ENCODE results near the gene NTHL1.

NTHL1 gene

DNA sequence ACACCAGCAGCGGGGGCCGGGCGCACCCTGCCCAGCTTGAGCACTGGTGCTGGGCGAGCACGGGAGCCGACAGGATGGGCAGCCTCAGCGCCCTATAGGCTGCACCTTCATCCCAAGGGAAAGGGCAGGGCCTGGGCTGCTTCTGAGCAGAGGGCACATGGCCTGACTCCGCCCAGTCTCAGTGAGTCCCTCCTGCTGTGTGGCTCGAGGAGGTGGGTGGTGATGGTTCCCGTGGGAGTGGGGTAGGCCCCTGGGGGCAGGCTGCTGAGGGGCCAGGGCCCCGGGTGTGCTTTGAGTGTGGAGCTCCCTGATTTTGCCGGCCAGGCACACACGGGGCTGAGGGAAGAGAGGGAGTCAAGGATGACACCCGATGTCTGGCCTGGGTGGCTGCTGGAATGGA lies 38.0 kb upstream of the NTHL1 start:
- DNase-seq: no peak

- no peak for DNase-seq
Observed at GRCh38 chr16:2084895-2085625, 37.4 kb upstream of the NTHL1 start.

DNA sequence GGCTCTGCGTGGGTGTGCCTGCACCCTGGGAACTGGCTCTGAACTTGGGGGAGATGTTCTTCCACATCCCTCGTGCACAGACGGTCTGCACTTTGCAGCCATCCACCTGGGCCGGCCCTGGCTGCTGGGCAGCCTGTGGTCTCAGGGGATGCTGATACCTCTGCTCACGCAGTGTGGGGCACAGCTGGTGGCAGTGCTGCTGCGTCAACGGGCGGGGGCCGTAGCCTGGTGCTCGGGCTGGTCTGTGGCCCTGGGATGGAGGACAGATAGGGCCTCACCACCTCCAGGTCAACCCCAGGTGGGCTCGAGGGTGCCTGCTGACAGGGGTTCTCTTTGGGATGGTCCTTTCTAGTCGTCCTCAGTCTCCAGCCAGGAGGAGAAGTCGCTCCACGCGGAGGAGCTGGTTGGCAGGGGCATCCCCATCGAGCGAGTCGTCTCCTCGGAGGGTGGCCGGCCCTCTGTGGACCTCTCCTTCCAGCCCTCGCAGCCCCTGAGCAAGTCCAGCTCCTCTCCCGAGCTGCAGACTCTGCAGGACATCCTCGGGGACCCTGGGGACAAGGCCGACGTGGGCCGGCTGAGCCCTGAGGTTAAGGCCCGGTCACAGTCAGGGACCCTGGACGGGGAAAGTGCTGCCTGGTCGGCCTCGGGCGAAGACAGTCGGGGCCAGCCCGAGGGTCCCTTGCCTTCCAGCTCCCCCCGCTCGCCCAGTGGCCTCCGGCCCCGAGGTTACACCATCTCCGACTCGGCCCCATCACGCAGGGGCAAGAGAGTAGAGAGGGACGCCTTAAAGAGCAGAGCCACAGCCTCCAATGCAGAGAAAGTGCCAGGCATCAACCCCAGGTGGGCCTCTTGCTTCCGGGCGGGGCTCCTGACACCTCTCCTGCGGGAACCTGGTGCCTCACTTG lies 36.5 kb upstream of the NTHL1 start:
- no peak for DNase-seq

DNA sequence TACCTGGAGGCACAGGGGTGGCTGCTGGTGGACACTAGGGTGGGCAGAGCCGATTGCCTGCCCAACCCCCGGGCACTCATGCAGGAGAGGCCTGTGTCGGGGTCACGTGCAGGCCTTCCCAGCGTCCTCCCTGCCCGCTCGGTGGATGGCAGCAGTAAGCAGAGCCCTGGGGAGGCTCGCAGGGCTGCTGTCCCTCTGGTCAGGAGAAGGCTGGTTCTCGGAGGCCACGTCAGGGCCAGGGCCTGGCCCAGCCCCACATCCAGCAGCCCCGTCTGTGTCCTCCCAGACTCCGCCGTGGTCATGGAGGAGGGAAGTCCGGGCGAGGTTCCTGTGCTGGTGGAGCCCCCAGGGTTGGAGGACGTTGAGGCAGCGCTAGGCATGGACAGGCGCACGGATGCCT lies 35.8 kb upstream of the NTHL1 start:
- no peak for DNase-seq

GRCh38 chr16:2082983-2083364 lies 35.3 kb upstream of the NTHL1 start:
- DNase-seq: no peak

GRCh38 chr16:2082171-2082982 lies 34.7 kb upstream of the NTHL1 start:
- DNase-seq: peak; percentile 79

- peak; percentile 45 for DNase-seq
Observed at GRCh38 chr16:2081201-2082084, 33.8 kb upstream of the NTHL1 start.

GRCh38 chr16:2079991-2080390 lies 32.4 kb upstream of the NTHL1 start:
- DNase-seq: no peak

- no peak for DNase-seq
Observed at GRCh38 chr16:2079311-2079800, 31.7 kb upstream of the NTHL1 start.

DNA sequence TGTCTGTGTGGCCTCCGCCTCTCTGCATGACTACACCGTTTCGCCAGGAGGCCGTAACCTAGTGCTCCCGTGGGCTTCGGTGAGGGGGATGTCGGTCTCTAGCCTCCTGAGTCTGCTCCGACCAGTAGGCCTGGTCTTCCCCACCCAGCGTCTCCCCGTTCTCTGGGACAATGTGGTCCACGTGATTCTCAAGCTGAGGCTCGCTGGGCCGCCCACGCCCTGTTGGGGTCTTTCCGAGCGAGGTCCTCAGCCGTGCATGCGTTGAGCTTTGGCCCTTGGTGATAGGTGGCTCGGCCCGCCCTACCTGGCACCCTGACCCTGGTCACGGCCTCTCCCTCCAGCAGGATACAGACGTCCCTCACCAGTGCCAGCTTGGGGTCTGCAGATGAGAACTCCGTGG lies 31.1 kb upstream of the NTHL1 start:
- DNase-seq: no peak

DNA sequence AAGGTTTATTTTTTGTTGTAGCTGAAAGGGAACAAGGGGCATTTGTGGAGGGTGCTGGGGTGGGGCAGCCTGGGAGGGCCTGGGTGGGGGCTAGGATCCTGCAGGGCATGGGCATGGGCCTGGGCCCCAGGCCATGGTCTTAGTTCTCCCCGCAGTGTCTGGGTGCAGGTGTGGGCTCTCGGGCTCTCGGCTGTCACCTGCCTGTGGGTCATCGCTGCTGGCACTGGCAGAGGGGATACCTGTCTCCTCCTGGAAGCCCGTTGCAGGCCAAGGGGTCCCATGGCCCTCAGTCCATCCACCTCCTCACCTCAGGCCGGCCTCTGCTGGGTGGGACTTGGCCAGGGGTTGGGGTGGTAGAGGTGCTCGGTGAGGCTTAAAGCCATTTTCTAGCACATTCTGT lies 30.5 kb upstream of the NTHL1 start:
- DNase-seq: no peak

GRCh38 chr16:2077696-2078095 lies 30.1 kb upstream of the NTHL1 start:
- no peak for DNase-seq

GRCh38 chr16:2077016-2077415 lies 29.4 kb upstream of the NTHL1 start:
- DNase-seq: no peak

- DNase-seq: no peak
Observed at GRCh38 chr16:2076072-2076865, 28.6 kb upstream of the NTHL1 start.

GRCh38 chr16:2075631-2076030 lies 28.0 kb upstream of the NTHL1 start:
- DNase-seq: no peak

- no peak for DNase-seq
Observed at GRCh38 chr16:2074071-2074470, 26.4 kb upstream of the NTHL1 start.

- no peak for DNase-seq
Observed at GRCh38 chr16:2072926-2073325, 25.3 kb upstream of the NTHL1 start.

- DNase-seq: no peak
Observed at GRCh38 chr16:2071454-2072202, 24.0 kb upstream of the NTHL1 start.

DNA sequence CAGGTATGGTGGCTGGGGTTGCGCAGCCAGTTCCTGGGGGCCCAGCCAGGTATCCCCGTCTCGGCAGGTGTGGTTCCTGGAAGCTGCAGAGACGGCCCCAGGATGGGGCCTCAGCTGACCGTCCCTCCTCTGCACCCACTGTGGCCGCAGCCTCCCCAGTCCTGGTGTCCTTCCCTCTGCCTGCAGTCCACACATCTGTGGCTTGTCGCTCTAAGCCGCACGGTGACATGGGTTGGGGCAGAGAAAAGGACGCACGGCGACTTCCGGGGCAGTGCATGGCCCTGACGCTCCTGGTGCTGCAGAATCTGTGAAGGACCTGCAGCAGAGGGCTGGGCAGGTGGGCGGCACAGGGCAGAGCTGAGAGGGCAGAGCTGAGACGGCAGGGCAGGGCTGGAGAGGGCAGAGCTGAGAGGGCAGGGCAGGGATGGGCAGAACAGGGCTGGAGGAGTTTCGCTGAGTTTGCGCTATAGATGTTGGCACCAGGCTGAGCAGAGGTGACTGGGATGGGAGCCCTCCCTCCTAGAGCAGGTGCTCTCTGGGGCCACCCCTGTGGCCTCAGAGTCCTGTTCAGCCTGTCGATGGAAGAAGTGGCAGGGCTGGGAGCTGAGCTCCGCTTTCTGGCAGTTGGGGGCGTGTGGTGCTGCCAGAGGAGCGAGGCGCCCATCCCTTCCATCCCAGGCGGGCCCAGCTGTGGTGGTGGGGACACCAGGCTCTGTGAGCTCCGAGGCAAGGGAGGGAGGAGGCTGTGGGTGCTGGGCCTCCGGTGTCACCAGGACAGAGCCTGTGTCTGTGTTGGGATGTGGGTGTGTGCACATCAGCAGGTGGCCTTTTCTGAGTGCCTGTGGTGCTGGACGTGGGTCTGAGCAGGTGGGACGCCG lies 23.2 kb upstream of the NTHL1 start:
- DNase-seq: no peak

All from right kidney (tissue), 1 donor.